ENCODE results near the gene LDB2.

Gene LDB2

DNA sequence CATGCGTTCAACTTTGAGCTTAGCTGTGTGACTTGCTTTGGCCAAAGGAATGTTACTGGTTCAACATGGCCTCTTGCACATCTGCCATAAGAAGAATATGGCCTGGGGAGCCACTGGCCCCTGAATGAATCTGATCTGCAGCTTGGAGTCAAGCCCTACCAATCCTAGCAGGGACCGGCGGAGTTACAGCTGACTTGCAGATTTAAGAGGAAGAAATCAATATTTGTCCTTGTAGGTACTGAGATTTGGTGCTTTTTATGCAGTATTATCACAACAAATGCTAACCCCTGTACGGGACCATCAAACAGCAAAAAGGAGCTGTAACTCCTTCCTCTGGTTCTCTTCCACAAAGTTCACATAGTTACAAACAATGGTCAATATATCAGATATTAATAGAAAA lies 252.0 kb downstream of the LDB2 start:
- TF ChIP-seq USF1 (IDR thresholded peaks at IDR 0.05) = no peak
- no peak for TF ChIP-seq CEBPB (IDR thresholded peaks at IDR 0.05)
- no peak for TF ChIP-seq FOXM1 (IDR thresholded peaks at IDR 0.05; ENCODE audit: borderline replicate concordance, low read depth)
- TF ChIP-seq, protein P1, sequence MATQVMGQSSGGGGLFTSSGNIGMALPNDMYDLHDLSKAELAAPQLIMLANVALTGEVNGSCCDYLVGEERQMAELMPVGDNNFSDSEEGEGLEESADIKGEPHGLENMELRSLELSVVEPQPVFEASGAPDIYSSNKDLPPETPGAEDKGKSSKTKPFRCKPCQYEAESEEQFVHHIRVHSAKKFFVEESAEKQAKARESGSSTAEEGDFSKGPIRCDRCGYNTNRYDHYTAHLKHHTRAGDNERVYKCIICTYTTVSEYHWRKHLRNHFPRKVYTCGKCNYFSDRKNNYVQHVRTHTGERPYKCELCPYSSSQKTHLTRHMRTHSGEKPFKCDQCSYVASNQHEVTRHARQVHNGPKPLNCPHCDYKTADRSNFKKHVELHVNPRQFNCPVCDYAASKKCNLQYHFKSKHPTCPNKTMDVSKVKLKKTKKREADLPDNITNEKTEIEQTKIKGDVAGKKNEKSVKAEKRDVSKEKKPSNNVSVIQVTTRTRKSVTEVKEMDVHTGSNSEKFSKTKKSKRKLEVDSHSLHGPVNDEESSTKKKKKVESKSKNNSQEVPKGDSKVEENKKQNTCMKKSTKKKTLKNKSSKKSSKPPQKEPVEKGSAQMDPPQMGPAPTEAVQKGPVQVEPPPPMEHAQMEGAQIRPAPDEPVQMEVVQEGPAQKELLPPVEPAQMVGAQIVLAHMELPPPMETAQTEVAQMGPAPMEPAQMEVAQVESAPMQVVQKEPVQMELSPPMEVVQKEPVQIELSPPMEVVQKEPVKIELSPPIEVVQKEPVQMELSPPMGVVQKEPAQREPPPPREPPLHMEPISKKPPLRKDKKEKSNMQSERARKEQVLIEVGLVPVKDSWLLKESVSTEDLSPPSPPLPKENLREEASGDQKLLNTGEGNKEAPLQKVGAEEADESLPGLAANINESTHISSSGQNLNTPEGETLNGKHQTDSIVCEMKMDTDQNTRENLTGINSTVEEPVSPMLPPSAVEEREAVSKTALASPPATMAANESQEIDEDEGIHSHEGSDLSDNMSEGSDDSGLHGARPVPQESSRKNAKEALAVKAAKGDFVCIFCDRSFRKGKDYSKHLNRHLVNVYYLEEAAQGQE (IDR thresholded peaks at IDR 0.05; ENCODE audit: low read depth) = no peak
- no peak for TF ChIP-seq TEAD4 (IDR thresholded peaks at IDR 0.05)
- no peak for TF ChIP-seq RAD21 (IDR thresholded peaks at IDR 0.05; ENCODE audit: low read depth)
- no peak for TF ChIP-seq ZBTB7A (IDR thresholded peaks at IDR 0.05; ENCODE audit: low read depth)
- no peak for TF ChIP-seq EGR1 (IDR thresholded peaks at IDR 0.05)
- no peak for TF ChIP-seq NFIC (IDR thresholded peaks at IDR 0.05)
- TF ChIP-seq CREB1 (IDR thresholded peaks at IDR 0.05; ENCODE audit: low read depth) = no peak
- no peak for TF ChIP-seq EP300 (IDR thresholded peaks at IDR 0.05; ENCODE audit: borderline replicate concordance)
- TF ChIP-seq, protein P2, sequence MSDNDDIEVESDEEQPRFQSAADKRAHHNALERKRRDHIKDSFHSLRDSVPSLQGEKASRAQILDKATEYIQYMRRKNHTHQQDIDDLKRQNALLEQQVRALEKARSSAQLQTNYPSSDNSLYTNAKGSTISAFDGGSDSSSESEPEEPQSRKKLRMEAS (IDR thresholded peaks at IDR 0.05) = no peak
- no peak for TF ChIP-seq YY1 (IDR thresholded peaks at IDR 0.05; ENCODE audit: low read depth)
- no peak for TF ChIP-seq TAF1 (IDR thresholded peaks at IDR 0.05; ENCODE audit: low read depth)
- no peak for TF ChIP-seq TCF12 (IDR thresholded peaks at IDR 0.05; ENCODE audit: low read depth)

DNA sequence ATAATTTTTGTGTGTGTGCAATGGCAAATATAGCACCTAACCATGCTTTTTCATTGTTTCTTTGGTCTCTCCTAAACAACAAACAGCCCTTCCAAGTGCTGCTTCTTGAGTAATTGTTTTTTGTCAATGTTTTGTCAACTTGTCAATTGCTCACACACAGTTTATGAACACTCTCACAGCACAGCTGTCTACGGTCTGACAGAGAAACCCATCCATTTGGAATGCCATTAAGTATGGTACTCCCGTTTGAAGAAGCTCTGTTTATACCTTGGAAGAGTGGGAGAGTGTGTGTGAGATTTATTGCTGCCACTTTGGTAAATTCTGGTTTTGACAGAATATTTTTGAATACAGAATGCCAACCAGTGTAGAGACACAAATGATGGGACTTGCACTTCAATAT lies 254.6 kb downstream of the LDB2 start:
- TF ChIP-seq YY1 (IDR thresholded peaks at IDR 0.05; ENCODE audit: low read depth) (no peak), FOXM1 (IDR thresholded peaks at IDR 0.05; ENCODE audit: borderline replicate concordance, low read depth) (no peak)

DNA sequence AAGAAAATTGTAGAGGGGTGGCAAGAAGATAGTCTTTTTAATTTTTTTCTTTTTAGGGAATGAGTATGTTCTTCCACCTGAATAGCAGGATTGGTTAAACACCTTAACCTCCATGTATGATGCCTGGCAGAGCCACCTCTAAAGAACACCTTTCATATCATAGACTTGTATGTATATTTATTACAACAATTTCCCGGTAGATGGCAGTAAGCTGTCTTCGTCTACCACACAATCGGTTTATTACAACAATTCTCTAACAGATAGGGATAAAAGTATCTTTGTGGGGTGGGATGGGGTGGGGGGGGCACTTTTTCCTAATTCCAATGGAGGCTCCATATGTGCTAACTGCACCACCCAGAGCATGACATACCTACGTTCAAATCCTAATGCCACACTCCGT lies 255.5 kb downstream of the LDB2 start:
- no peak for TF ChIP-seq CREB1 (IDR thresholded peaks at IDR 0.05; ENCODE audit: low read depth)
- no peak for TF ChIP-seq EGR1 (IDR thresholded peaks at IDR 0.05)
- no peak for TF ChIP-seq ZBTB7A (IDR thresholded peaks at IDR 0.05; ENCODE audit: low read depth)
- TF ChIP-seq TEAD4 (IDR thresholded peaks at IDR 0.05) = no peak
- TF ChIP-seq TCF12 (IDR thresholded peaks at IDR 0.05; ENCODE audit: low read depth) = no peak
- TF ChIP-seq RAD21 (IDR thresholded peaks at IDR 0.05; ENCODE audit: low read depth) = no peak
- TF ChIP-seq, protein P2 (IDR thresholded peaks at IDR 0.05) = no peak

DNA sequence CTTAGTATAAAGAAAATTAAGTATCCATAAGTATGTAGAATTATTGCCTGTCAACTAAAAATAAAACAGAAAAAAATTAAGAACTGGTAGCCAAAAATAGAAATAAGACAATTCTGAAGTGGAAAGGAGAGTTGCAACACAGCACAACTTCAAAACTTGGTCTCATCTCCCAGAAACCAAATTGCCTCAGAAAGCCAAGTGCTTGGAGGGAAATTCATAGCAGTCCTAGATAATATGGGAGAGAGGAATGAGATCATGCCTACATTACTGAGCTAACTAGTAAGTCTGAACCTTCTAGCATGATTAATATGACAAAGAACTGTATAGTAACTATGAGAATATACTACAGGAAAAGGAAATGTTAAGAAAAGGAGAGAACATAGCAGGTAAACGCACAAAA lies 256.5 kb downstream of the LDB2 start:
- TF ChIP-seq USF1 (IDR thresholded peaks at IDR 0.05) = no peak
- TF ChIP-seq, protein P1 (IDR thresholded peaks at IDR 0.05; ENCODE audit: low read depth) = no peak
- no peak for TF ChIP-seq TCF12 (IDR thresholded peaks at IDR 0.05; ENCODE audit: low read depth)
- TF ChIP-seq TAF1 (IDR thresholded peaks at IDR 0.05; ENCODE audit: low read depth) = no peak
- no peak for TF ChIP-seq ZBTB7A (IDR thresholded peaks at IDR 0.05; ENCODE audit: low read depth)

DNA sequence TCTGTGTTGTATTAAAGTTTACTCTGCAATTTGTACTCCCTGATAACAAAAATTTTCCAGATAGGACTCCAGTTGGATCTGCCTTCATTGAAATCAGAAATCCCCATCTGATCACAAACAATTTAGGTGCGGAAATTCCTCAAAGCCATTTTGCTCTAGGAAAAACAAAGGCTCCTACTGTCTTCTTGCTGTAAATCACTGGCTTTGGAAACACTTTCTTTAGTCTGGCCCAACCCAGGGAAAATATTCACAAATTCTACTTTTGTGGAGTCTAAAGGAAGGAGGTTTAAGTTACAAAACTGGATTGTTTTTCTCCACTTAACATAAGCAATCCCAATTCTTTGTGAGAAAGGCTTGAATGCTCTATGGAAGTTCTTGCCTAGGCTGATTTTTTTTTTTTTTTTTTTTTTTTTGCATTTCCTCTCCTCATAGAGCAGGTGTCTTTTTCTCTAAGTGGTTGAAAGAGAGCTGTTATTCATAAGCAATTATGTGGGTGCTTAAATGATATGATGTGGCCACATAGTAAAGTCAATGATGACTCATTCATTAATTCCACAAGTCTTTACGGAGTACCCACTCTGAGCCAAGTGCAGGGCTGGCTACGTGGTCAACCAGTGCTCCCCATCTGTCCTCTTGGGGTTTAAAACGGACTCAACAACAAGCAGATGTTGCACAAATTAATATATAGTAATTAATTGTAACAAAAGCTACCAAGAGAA lies 261.4 kb downstream of the LDB2 start:
- TF ChIP-seq TEAD4 (IDR thresholded peaks at IDR 0.05) (no peak), FOXM1 (IDR thresholded peaks at IDR 0.05; ENCODE audit: borderline replicate concordance, low read depth) (no peak), CREB1 (IDR thresholded peaks at IDR 0.05; ENCODE audit: low read depth) (no peak), TAF1 (IDR thresholded peaks at IDR 0.05; ENCODE audit: low read depth) (no peak), NFIC (IDR thresholded peaks at IDR 0.05) (no peak), RAD21 (IDR thresholded peaks at IDR 0.05; ENCODE audit: low read depth) (no peak), YY1 (IDR thresholded peaks at IDR 0.05; ENCODE audit: low read depth) (no peak), TCF12 (IDR thresholded peaks at IDR 0.05; ENCODE audit: low read depth) (no peak), EGR1 (IDR thresholded peaks at IDR 0.05) (no peak), EP300 (IDR thresholded peaks at IDR 0.05; ENCODE audit: borderline replicate concordance) (no peak), ZBTB7A (IDR thresholded peaks at IDR 0.05; ENCODE audit: low read depth) (no peak), CEBPB (IDR thresholded peaks at IDR 0.05) (no peak), USF1 (IDR thresholded peaks at IDR 0.05) (no peak)
- TF ChIP-seq, protein P2 (IDR thresholded peaks at IDR 0.05) = no peak
- TF ChIP-seq, protein P1 (IDR thresholded peaks at IDR 0.05; ENCODE audit: low read depth) = no peak
